ENCODE results near the gene BORCS5.
A peak's percentile ranks its signal among the peaks of the same experiment; 100 is the strongest.
"Not testable (repeated sequence)": the region's sequence is repeated elsewhere in the genome, so short reads cannot be mapped to it uniquely, and the experiment has no call there.

Gene BORCS5

GRCh38 chr12:12466157-12466556, 109.3 kb downstream of the BORCS5 start:
- DNase-seq: peak in 2 of 4 experiments; percentile 19

GRCh38 chr12:12467264-12467663, 110.4 kb downstream of the BORCS5 start:
- peak in 1 of 4 experiments; percentile 10 for DNase-seq

GRCh38 chr12:12467688-12468261, 110.9 kb downstream of the BORCS5 start:
- DNase-seq: no peak

- DNase-seq: no peak
Observed at GRCh38 chr12:12468575-12468974, 111.7 kb downstream of the BORCS5 start.

GRCh38 chr12:12469386-12469785, 112.5 kb downstream of the BORCS5 start:
- no peak for DNase-seq

- DNase-seq: no peak
Observed at GRCh38 chr12:12470751-12471306, 114.0 kb downstream of the BORCS5 start.

GRCh38 chr12:12471982-12472961, 115.4 kb downstream of the BORCS5 start:
- DNase-seq: not testable (repeated sequence)

- DNase-seq: no peak
Observed at GRCh38 chr12:12473223-12473622, 116.3 kb downstream of the BORCS5 start.

- DNase-seq: no peak
Observed at GRCh38 chr12:12474471-12474928, 117.6 kb downstream of the BORCS5 start.

GRCh38 chr12:12474931-12475795, 118.3 kb downstream of the BORCS5 start:
- DNase-seq: peak in 2 of 4 experiments; percentile 5 to 10

GRCh38 chr12:12476857-12477531, 120.1 kb downstream of the BORCS5 start:
- DNase-seq: no peak

- DNase-seq: no peak
Observed at GRCh38 chr12:12477532-12477890, 120.6 kb downstream of the BORCS5 start.

- no peak for DNase-seq
Observed at GRCh38 chr12:12480074-12480473, 123.2 kb downstream of the BORCS5 start.

- DNase-seq: no peak
Observed at GRCh38 chr12:12481631-12482030, 124.8 kb downstream of the BORCS5 start.

- peak in 2 of 4 experiments; percentile 32 to 33 for DNase-seq
Observed at GRCh38 chr12:12482150-12482761, 125.4 kb downstream of the BORCS5 start.

GRCh38 chr12:12482959-12483358, 126.1 kb downstream of the BORCS5 start:
- no peak for DNase-seq

GRCh38 chr12:12483438-12483837, 126.6 kb downstream of the BORCS5 start:
- no peak for DNase-seq

- no peak for DNase-seq
Observed at GRCh38 chr12:12486661-12487240, 129.9 kb downstream of the BORCS5 start.

GRCh38 chr12:12487490-12487889, 130.6 kb downstream of the BORCS5 start:
- DNase-seq: no peak

- no peak for DNase-seq
Observed at GRCh38 chr12:12488296-12488695, 131.4 kb downstream of the BORCS5 start.
